Measurements from ENCODE around the gene RYR3.

GRCh38 chr15:33780011-33780768 lies 469.4 kb downstream of the RYR3 start:
- TF ChIP-seq CTCF (IDR thresholded peaks at IDR 0.05; ENCODE audit: low read length), result peak; percentile 34
- TF ChIP-seq EZH2 (optimal IDR thresholded peaks at IDR 0.05; ENCODE audit: low read depth, low read length), result no peak
- TF ChIP-seq EZH2phosphoT487 (IDR thresholded peaks at IDR 0.05; ENCODE audit: low read length), result no peak
